GM18511 (cell line): Measurements from ENCODE around the gene WDFY3.

Experiments used
- ATAC-seq: cut with Tn5 transposase; IDR thresholded peaks from one replicate; pipeline ENCODE4 v1.9.1; 2021; ENCODE audit warnings: mild to moderate bottlenecking, moderate library complexity; ENCODE audit not compliant: unreplicated experiment

The WDFY3 gene

GRCh38 chr4:84733343-84734033 is 233.0 kb downstream of the WDFY3 start:
- ATAC-seq, result no peak

- ATAC-seq, result no peak
Observed at GRCh38 chr4:84730375-84730774, 236.1 kb downstream of the WDFY3 start.

DNA sequence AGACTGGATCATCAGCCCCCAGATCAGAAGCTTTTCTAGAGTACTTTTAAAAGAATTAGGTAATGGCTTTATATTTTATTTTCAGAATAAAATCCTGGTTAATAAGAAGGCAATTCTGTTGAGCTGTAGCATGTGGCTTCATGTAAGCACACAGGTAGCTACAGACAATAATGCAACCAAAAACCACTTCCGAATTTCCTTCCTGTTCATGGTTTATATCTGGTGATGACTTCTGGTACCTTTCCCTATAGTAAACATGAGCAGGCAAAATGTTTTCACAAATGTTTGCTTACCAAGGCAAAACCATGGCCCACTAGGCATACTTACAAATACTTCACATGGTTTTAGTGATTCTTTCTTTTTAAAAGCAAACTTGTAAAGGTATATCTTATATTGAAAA is 239.0 kb downstream of the WDFY3 start:
- ATAC-seq, result no peak

GRCh38 chr4:84726356-84726755 is 240.1 kb downstream of the WDFY3 start:
- no peak for ATAC-seq

DNA sequence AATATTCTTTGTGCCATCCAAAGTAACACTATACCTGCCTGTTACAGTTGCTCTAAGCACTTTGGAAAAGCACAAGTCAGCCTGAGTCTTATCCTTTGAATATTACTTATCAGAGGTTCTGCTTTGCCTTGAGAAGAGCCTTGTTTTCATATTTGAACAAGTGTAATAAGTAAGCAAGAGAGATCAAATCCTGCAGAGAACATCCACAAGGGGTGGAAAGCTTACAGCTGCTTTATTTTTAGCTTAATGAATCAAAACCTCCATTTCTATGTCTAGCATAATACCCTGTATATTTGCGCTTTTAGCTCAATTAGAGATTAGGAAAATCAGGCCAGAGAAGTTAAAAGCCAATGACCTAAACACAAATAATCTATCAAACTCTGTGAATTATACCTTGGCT is 243.8 kb downstream of the WDFY3 start:
- no peak for ATAC-seq

GRCh38 chr4:84719115-84719514 is 247.4 kb downstream of the WDFY3 start:
- ATAC-seq, result no peak

DNA sequence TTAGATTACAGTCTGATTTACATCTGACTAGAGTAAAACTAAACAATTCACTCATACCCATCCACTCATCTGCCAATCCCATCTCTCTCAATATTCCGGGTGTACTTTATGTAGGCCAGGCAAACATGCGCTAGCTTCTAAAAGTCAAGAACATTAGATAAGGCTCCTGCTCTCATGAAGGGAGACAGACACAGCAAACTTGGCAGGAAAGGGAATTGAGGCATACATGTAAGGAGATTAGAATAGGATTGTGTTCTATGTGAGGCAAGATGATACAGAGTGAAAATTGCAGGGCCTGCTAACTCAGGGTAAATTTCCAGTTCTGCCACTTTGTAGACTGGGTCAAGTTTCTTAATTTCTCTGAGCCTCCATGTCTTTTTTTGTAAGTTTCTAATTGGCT is 247.8 kb downstream of the WDFY3 start:
- ATAC-seq, result no peak

- no peak for ATAC-seq
Observed at GRCh38 chr4:84710548-84710947, 255.9 kb downstream of the WDFY3 start.

DNA sequence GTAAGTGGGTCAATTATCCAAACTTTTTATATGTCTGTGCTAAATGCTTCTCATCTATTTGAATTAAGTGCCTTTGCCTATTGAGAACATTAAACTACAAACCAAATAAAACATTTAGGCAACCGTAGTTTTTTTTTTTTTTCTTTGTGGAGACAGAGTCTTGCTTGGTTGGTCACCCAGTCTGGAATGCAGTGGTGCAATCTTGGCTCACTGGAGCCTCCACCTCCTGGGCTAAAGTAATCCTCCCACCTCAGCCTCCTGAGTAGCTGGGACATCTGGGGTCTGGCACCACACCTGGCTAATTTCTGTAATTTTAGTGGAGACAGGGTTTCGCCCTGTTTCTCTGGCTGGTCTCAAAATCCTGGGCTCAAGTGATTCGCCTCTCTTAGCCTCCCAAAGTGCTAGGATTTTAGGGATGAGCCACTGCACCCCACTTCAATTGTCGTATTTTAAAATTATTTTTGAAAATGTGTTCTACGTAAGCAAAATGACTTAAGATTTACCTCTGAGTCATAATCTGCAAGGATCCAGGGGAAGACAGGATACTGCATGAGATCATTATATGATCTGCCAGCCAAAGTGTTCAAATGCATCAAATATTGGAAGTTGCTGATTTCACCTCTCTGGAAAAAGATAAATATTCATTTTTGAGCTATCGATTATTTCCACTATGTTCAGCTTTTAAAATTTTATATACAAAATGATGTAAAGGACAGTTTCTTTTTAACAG is 257.9 kb downstream of the WDFY3 start:
- no peak for ATAC-seq

DNA sequence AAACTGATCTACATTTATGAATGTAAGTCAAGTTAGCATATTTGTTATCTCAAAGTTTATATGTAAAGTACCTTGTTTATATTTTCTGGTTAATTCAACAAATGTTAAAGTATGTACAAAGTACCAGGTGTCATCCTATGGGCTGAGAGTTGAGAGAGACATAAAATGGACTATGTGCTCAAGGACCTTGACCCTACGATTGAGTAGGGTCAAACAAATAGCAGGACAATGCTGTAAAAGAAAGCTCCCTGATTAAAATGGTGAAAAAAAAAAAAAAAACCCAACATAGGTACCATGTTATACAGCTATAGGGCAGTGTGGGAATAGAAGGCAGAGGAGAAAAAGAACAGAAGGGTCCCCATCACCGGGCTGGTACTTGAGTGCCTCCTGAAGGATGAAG is 260.2 kb downstream of the WDFY3 start:
- ATAC-seq, result no peak

GRCh38 chr4:84699001-84699671 is 267.4 kb downstream of the WDFY3 start:
- ATAC-seq, result no peak

- no peak for ATAC-seq
Observed at GRCh38 chr4:84697615-84698201, 268.8 kb downstream of the WDFY3 start.

DNA sequence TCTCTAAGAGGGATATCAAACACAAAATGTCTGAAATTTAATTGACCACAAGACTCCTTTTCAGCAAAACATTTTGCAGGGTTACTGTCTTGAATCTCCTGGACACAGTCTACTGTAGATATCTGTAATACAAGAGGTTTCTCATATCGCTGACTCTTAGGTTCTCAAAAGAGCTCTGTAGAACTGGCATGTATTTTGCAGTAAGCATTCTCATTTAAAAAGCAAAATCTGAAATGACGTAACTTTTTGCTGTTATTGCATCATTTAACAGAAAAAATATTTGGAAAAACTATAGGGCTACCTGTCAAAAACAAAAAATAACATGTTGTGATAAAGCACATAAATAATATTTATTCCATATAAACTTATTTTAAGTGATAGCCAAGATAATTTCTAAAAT is 269.3 kb downstream of the WDFY3 start:
- ATAC-seq, result no peak

- ATAC-seq, result no peak
Observed at GRCh38 chr4:84691800-84692199, 274.7 kb downstream of the WDFY3 start.

DNA sequence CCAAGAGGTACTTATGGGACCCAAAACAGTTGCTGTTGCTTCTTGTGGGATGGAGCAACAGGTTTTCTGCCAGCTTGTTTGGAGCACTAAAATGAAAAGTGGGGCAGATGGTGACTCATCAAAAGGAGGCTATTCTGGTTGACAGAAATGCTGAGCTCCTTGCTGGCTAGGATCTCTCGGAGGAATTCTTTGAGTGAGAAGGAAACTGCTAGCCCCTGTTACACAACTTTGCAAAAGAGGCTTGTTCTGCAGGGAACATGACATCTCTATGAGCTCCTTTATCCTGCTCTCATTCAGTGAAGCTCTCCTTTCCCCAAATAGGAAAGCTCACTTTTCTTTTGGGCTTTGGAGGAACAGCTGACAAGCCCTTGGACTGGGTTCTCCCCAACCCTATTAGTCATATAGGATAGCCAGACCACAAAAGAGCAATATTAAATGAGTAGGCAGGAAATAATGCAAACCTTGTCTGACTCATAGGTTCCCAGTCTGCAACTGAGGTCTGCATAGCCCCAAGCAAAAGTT is 275.3 kb downstream of the WDFY3 start:
- no peak for ATAC-seq

DNA sequence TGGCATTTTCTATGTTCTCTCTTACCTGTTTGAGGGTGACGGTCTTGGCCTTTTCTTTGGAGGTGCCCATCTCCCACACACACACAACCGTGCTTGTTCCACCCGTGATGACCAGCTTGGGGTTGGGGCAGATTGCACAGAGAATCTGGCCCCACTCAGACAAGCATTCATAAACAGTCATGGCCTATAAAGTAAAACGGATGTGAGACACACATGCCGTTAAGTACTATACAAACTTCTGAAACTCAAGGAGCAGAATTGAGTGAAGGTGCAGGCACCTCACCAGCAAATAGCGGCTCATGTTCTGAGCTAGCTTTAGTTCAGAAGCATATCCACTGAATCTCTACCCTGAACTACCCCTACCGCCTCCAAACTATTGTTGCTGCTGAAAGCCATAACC is 276.0 kb downstream of the WDFY3 start:
- no peak for ATAC-seq

DNA sequence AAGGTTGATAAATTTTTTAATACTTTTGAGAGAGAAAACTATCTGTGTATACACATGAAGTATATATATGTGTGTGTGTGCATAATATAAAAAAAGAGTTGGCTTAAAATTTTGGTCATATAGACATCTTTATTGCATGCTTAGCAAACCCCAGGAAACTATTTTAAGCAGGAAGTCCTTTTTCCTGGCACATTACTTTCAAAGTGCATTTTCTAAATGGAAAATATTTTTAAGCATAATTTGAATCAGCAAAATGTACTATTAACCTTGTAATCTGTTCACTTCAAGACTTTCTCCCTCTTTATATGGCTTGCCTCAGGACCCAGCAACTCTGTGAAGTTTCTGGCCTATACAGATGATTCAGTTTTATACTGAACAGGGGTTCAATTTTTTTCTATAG is 277.3 kb downstream of the WDFY3 start:
- no peak for ATAC-seq

DNA sequence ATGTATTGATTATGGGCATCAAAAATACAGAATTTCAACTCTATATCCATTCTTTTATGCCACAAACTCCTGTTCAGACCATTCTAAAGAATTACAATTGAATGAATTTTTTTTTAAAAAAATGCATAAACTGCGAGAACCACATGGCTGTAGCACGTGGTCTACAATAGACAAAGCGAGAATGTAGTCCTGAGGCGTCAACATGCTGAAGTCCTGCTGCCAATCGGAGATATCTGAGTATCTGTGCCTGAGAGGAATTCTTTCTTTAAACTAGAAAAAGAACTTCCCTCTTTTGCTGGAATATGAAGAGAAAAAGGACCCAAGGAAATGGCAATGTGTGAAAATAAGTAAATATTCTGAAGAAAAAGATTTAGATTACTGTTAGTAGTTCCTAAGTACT is 277.9 kb downstream of the WDFY3 start:
- ATAC-seq, result no peak

DNA sequence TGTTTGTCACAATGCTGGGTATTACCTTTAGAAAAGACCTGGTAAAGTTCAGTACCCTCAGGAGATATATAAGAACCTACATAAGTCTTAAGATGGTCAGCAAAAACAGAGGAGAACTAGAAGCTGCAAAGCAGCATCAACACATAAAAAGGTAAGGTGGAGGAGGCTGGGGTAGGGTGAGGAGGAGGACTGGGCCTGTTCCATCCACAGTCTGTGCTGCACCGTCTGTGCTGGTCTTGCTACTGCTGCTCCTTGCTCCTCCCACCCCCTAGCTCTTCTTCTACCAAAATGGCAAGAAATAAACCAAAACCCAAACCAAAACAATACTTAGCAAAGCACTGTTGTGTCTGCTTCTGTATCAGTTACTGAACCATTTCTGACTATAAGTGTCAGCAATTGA is 281.4 kb downstream of the WDFY3 start:
- no peak for ATAC-seq

DNA sequence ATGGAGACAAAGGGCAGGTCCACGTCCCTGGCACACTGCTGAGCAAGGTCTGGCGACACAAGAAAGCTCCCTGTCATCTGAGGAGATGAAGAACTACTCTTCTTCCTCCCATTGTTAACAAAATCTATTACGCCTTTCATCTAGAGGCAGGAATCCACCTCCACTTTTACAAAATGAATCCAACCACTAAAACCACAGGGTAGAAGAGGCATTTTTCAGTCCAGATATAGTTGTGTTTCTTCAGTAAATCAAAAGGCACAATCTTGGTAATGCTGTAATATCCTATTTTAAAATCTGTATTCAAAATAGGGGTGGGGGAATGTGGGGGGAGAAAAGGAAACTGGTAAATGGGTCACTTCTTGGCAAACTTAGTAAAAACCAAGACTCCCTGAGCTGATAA is 282.1 kb downstream of the WDFY3 start:
- no peak for ATAC-seq

DNA sequence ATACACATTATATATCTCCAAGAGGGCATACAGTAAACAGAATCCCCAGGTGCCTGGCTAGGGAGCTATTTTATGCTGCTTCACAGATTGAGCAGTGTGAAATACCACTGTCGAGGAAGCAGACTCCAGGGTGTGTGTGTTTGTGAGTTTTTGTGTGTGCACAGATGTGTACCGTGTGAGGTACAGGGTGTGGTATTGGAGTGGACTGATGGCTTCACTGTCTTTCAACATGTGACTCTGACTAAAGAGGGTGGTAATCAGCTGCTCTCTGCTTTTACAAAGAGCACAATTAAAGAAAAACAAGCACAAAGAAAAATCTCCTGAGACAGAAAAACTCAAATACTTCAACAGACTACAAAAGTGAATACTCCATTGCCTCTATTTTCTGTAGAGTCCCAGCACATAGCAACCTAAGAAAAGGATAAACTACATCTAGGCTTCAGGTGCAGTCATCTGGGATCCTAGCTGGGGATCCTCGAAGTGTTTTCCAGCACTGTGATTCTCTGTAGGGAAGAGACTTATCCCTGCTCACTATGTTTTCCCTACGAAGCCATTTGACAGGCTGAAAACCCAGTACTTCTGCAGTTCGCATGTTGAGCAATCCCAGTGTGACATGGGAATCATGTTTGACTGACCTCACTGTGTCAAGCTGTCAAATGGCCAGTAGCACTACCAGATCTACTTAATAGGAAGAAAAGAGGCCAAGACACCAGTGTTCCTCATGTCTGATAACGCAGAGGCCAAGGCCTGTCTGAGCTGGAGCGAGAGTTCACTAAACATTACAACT is 283.2 kb downstream of the WDFY3 start:
- ATAC-seq, result no peak
